PC-9 (cell line): ENCODE data around the gene ADAMTSL2. TPM values are rescaled to one million over a fixed set of nuclear protein-coding genes. Genes with fewer than 3 reads are reported as not detected.

Experiments used
- BruUV-seq: library from RNA; stranded (reverse); fragments of 400-500 nt; replicated peaks from 2 replicates; lab custom pipeline; 2021; lab: Mats Ljungman, UMichigan
- CTCF ChIA-PET: fragments of 300-600 bp; sonication (Branson Sonifier 250); formaldehyde crosslinking; loops from one replicate; lab custom pipeline; 2022; ENCODE audit warnings: antibody characterized with exemption; lab: Charles Lee
- POLR2A ChIA-PET: fragments of 300-600 bp; sonication (Branson Sonifier 250); formaldehyde crosslinking; loops from one replicate; lab custom pipeline; 2022; ENCODE audit warnings: antibody characterized with exemption; ENCODE audit not compliant: unreplicated experiment; lab: Charles Lee
- DNase-seq, 2 experiments: peaks; one replicate each; pipeline versions ENCODE4 v3.0.0 to v3.0.0-alpha.2; 2015 to 2022; ENCODE audit warnings: mixed read lengths in 1 of 2
- H2AFZ ChIP-seq: fragments of 200-600 bp; sonication (generic); 2 replicates; pipeline ENCODE4 v1.8.1; 2017; ENCODE audit warnings: antibody characterized with exemption
- H3F3A ChIP-seq: fragments of 200-600 bp; sonication (generic); 2 replicates; pipeline ENCODE4 v1.8.1; 2017; ENCODE audit warnings: antibody characterized with exemption, mild to moderate bottlenecking, low read depth; ENCODE audit not compliant: insufficient read depth
- H3K27ac ChIP-seq: fragments of 200-600 bp; sonication (generic); 2 replicates; pipeline ENCODE4 v1.6.1; 2016; ENCODE audit warnings: mixed run types
- H3K27me3 ChIP-seq: fragments of 200-600 bp; sonication (generic); 2 replicates; pipeline ENCODE4 v1.6.1; 2016; ENCODE audit warnings: low read depth, mixed run types; ENCODE audit not compliant: insufficient read depth
- H3K36me3 ChIP-seq: fragments of 200-600 bp; sonication (generic); 2 replicates; pipeline ENCODE4 v1.6.1; 2016; ENCODE audit warnings: low read depth, mixed run types
- H3K4me1 ChIP-seq: fragments of 200-600 bp; sonication (generic); replicated peaks from 2 replicates; pipeline ENCODE4 v1.6.1; 2016; ENCODE audit warnings: mixed run types; ENCODE audit not compliant: insufficient read depth
- H3K4me2 ChIP-seq: fragments of 200-600 bp; sonication (generic); 2 replicates; pipeline ENCODE4 v1.6.1; 2017; ENCODE audit warnings: mixed run types
- H3K4me3 ChIP-seq: fragments of 200-600 bp; sonication (generic); 2 replicates; pipeline ENCODE4 v1.6.1; 2016; ENCODE audit warnings: mixed run types
- H3K79me2 ChIP-seq: fragments of 200-600 bp; sonication (generic); 2 replicates; pipeline ENCODE4 v1.6.1; 2017; ENCODE audit warnings: low read depth, mixed run types
- H3K9me2 ChIP-seq: fragments of 200-600 bp; sonication (generic); 2 replicates; pipeline ENCODE4 v1.8.1; 2017; ENCODE audit warnings: mild to moderate bottlenecking; ENCODE audit not compliant: insufficient read depth
- H3K9me3 ChIP-seq: fragments of 200-600 bp; sonication (generic); 2 replicates; pipeline ENCODE4 v1.8.1; 2016; ENCODE audit warnings: low read depth; ENCODE audit not compliant: insufficient read depth
- H4K20me1 ChIP-seq: fragments of 200-600 bp; sonication (generic); 2 replicates; pipeline ENCODE4 v1.8.1; 2017; ENCODE audit not compliant: insufficient read depth
- CTCF ChIP-seq: fragments of 200-600 bp; sonication (generic); conservative IDR thresholded peaks from 2 replicates; pipeline ENCODE4 v1.6.1; 2017; ENCODE audit warnings: mixed run types, antibody characterized with exemption, mild to moderate bottlenecking, moderate library complexity
- EZH2 ChIP-seq: fragments of 200-600 bp; sonication (generic); IDR thresholded peaks from 2 replicates; pipeline ENCODE4 v1.8.0; 2017; ENCODE audit warnings: antibody characterized with exemption, low read depth
- intact Hi-C: fragments of 100-400 bp; cut with micrococcal nuclease; formaldehyde crosslinking; loops from one replicate; pipeline ENCODE4 v1.10.0; 2022; ENCODE audit not compliant: unreplicated experiment
- total RNA-seq: library from RNA; stranded (reverse); gene quantifications from 2 replicates; pipeline ENCODE4 v1.2.3, GENCODE V29; 2021

Gene ADAMTSL2
- total RNA-seq, 1 experiment from 2014 or later = 0.39 TPM

DNA sequence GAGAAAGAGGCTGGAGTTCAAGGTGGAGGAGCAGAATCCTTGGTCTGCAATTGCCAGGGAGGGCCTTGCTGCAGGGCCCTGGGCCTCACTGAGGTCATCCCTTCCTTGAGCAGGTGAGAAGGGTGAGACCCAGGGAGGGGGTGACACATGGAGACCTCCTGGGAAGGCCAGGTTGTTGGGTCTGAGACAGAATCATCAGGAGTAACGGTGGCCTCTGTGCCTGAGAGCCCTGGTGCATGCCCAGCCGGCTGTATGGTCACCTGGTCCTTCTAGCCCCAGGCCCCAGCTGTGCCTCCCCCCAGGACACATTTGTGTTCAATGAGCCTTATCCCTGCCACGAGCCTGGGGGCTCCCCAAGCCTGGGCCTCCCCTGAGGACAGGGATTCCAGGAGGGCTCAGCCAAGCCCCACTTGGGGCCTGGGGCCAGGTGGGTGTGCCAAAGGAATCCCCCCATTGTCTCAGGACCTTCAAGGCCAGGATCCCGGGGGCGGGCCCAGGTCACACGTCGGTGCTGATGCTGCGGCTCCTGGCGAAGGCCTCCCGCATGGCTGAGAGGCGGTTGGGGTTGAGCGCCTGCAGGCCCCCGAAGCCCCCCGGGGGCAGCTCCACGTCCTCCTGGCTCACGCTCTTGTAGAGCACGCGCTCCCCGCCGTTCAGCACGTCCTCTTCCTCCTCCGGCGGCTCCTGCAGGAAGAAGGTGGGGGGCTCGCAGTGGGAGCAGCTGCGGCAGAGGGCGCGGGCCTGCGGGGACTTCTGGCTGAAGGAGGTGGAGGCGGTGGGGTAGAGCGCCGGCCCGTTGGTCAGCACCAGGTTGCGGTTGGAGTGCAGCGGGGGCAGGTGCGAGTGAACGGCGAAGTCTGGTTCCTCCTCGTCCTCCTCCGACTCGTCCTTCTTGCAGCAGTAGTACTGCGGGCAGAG lies 44.3 kb downstream of the ADAMTSL2 start:
- peaks cover 98% of the 10 kb centered on the region for H3K27me3 ChIP-seq
- H2AFZ ChIP-seq = no peak overlapping the region
- no peaks in the 10 kb centered on the region for H3K79me2 ChIP-seq
- no peak overlapping the region for H3K27ac ChIP-seq
- no peaks in the 10 kb centered on the region for H3K9me3 ChIP-seq
- no peaks in the 10 kb centered on the region for H4K20me1 ChIP-seq
- BruUV-seq = no TSS peak
- H3K4me3 ChIP-seq = no peak overlapping the region
- no peak overlapping the region for H3K4me2 ChIP-seq
- no peak for DNase-seq
- ChIA-PET CTCF (interaction anchor here (0.6 kb wide), 1 partner anchor 88 kb away, joined by 7 read pairs; no protein-coding TSS in a partner anchor), POLR2A (no interaction called here)
- no peaks in the 10 kb centered on the region for H3K36me3 ChIP-seq
- TF ChIP-seq CTCF (no peak), EZH2 (no peak)
- no peaks in the 10 kb centered on the region for H3F3A ChIP-seq
- H3K9me2 ChIP-seq = no peaks in the 10 kb centered on the region
- no peaks in the 10 kb centered on the region for H3K4me1 ChIP-seq
- intact Hi-C loops = no loop called here

- CTCF ChIA-PET = interaction anchor here (0.6 kb wide), 1 partner anchor 89 kb away, joined by 7 read pairs; no protein-coding TSS in a partner anchor
- Histone ChIP-seq H4K20me1 (no peaks in the 10 kb centered on the region), H2AFZ (no peak overlapping the region), H3K4me3 (no peak overlapping the region), H3K9me3 (no peaks in the 10 kb centered on the region), H3K27ac (no peak overlapping the region), H3K36me3 (no peaks in the 10 kb centered on the region), H3K4me2 (no peak overlapping the region), H3K4me1 (no peaks in the 10 kb centered on the region), H3K27me3 (peaks cover 98% of the 10 kb centered on the region), H3K9me2 (no peaks in the 10 kb centered on the region), H3K79me2 (no peaks in the 10 kb centered on the region), H3F3A (no peaks in the 10 kb centered on the region)
- intact Hi-C loops = no loop called here
- POLR2A ChIA-PET = no interaction called here
- TF ChIP-seq EZH2 (no peak), CTCF (no peak)
- no peak for DNase-seq
- no TSS peak for BruUV-seq
Observed at GRCh38 chr9:133579601-133580418, 45.3 kb downstream of the ADAMTSL2 start.

GRCh38 chr9:133580419-133580738 lies 45.9 kb downstream of the ADAMTSL2 start:
- no peaks in the 10 kb centered on the region for H3F3A ChIP-seq
- no peak overlapping the region for H3K4me2 ChIP-seq
- no peaks in the 10 kb centered on the region for H3K9me2 ChIP-seq
- no peak overlapping the region for H2AFZ ChIP-seq
- H3K9me3 ChIP-seq = no peaks in the 10 kb centered on the region
- TF ChIP-seq CTCF = no peak
- TF ChIP-seq EZH2 = no peak
- no peaks in the 10 kb centered on the region for H4K20me1 ChIP-seq
- no peak for DNase-seq
- no peaks in the 10 kb centered on the region for H3K79me2 ChIP-seq
- intact Hi-C loops = no loop called here
- H3K4me3 ChIP-seq = no peak overlapping the region
- ChIA-PET POLR2A (no interaction called here), CTCF (no interaction called here)
- H3K36me3 ChIP-seq = no peaks in the 10 kb centered on the region
- no TSS peak for BruUV-seq
- no peak overlapping the region for H3K27ac ChIP-seq
- peaks cover 98% of the 10 kb centered on the region for H3K27me3 ChIP-seq
- no peaks in the 10 kb centered on the region for H3K4me1 ChIP-seq
